ENCODE data around the gene NUDT14. TPM values are rescaled to one million over a fixed set of nuclear protein-coding genes. Genes with fewer than 3 reads are reported as not detected.

NUDT14 gene
- total RNA-seq, 1 donor from 2014 or later = 37.4 TPM

DNA sequence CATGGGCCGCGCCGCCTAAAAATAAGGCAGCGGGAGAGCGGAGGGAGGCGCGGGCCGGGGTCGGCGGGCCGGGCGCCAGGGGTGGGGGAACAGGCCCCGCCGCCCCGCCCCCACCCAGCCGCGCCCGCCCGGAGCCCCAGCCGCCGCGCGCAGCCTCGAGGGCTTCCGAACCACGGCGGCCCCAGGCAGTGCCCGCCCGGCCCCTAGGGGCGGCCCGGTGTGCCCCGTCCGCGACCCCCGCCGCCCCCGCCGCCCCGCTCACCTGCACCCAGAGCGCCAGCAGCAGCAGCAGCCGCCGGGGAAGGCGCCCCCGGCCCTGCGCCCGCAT is 13.1 kb downstream of the NUDT14 start:
- H3K4me3 Mint-ChIP-seq (ENCODE audit: unreplicated experiment) = peak overlapping the region; percentile 60

DNA sequence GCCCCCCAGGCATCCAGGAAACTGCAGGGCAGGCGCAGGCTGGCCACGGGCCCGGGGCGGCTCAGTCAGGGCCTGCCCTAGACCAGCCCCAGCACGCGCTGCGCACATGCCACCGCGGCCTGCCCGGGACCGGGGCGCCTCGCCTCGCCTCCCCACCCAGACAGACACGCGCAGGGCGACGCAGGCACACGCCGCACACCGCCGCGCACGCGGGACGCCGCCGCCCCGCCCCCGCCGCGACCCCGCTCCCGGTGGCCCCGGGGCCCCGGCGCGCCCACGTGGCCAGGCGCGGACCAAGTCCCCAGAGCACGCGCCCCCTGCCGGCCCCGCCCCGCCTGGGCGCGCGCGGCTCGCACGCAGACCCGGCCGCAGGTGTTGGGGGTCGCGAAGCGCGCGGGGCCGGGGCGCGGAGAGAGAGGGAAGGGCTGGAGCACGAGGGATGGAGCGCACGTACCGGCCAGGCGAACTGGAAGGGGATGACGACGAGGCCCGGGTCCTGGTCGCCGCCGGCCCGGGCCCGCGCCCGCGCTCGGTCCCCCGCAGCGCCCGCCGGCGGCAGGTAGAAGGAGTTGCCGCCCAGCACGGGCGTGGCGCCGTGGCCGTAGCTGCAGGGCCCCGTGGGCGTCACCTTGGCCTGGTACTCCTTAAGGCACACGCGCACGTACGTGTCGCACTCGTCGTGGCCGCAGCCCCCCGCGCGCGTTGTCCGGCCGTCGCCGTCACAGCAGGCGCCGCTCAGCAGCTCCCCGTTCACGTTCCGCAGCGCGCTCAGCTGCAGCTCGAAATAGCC is 13.6 kb downstream of the NUDT14 start:
- DNase-seq (ENCODE audit: low spot score) = no peak
- H3K4me3 Mint-ChIP-seq (ENCODE audit: unreplicated experiment) = peak overlapping the region; percentile 60
- no peaks in the 10 kb centered on the region for H3K27me3 Mint-ChIP-seq (ENCODE audit: low read depth)
- no peak overlapping the region for H3K27ac Mint-ChIP-seq (ENCODE audit: unreplicated experiment)
- peak; percentile 54 for TF ChIP-seq CTCF (IDR thresholded peaks at IDR 0.05)
- H3K4me1 Mint-ChIP-seq (ENCODE audit: low read depth) = peaks cover 24% of the 10 kb centered on the region
- no peaks in the 10 kb centered on the region for H3K9me3 Mint-ChIP-seq (ENCODE audit: low read depth)
- no peaks in the 10 kb centered on the region for H3K36me3 Mint-ChIP-seq (ENCODE audit: low read depth)

More for the DNA sequence above, 13.1 kb downstream of the NUDT14 start:
- no peak overlapping the region for H3K27ac Mint-ChIP-seq (ENCODE audit: unreplicated experiment)
- no peak for TF ChIP-seq CTCF (IDR thresholded peaks at IDR 0.05)
- H3K36me3 Mint-ChIP-seq (ENCODE audit: low read depth) = no peaks in the 10 kb centered on the region
- H3K27me3 Mint-ChIP-seq (ENCODE audit: low read depth) = no peaks in the 10 kb centered on the region
- H3K4me1 Mint-ChIP-seq (ENCODE audit: low read depth) = peaks cover 24% of the 10 kb centered on the region
- no peak for DNase-seq (ENCODE audit: low spot score)
- no peaks in the 10 kb centered on the region for H3K9me3 Mint-ChIP-seq (ENCODE audit: low read depth)

- H3K27me3 Mint-ChIP-seq (ENCODE audit: low read depth) = no peaks in the 10 kb centered on the region
- peaks cover 24% of the 10 kb centered on the region for H3K4me1 Mint-ChIP-seq (ENCODE audit: low read depth)
- DNase-seq (ENCODE audit: low spot score) = no peak
- no peaks in the 10 kb centered on the region for H3K36me3 Mint-ChIP-seq (ENCODE audit: low read depth)
- no peak for TF ChIP-seq CTCF (IDR thresholded peaks at IDR 0.05)
- no peaks in the 10 kb centered on the region for H3K9me3 Mint-ChIP-seq (ENCODE audit: low read depth)
- H3K27ac Mint-ChIP-seq (ENCODE audit: unreplicated experiment) = no peak overlapping the region
- peak overlapping the region; percentile 47 for H3K4me3 Mint-ChIP-seq (ENCODE audit: unreplicated experiment)
Measured at GRCh38 chr14:105166571-105167302, 14.4 kb downstream of the NUDT14 start.

GRCh38 chr14:105165761-105166485 is 15.2 kb downstream of the NUDT14 start:
- H3K4me1 Mint-ChIP-seq (ENCODE audit: low read depth) = peaks cover 19% of the 10 kb centered on the region
- DNase-seq (ENCODE audit: low spot score) = no peak
- no peaks in the 10 kb centered on the region for H3K9me3 Mint-ChIP-seq (ENCODE audit: low read depth)
- H3K36me3 Mint-ChIP-seq (ENCODE audit: low read depth) = no peaks in the 10 kb centered on the region
- H3K27ac Mint-ChIP-seq (ENCODE audit: unreplicated experiment) = no peak overlapping the region
- TF ChIP-seq CTCF (IDR thresholded peaks at IDR 0.05) = no peak
- no peak overlapping the region for H3K4me3 Mint-ChIP-seq (ENCODE audit: unreplicated experiment)
- no peaks in the 10 kb centered on the region for H3K27me3 Mint-ChIP-seq (ENCODE audit: low read depth)

DNA sequence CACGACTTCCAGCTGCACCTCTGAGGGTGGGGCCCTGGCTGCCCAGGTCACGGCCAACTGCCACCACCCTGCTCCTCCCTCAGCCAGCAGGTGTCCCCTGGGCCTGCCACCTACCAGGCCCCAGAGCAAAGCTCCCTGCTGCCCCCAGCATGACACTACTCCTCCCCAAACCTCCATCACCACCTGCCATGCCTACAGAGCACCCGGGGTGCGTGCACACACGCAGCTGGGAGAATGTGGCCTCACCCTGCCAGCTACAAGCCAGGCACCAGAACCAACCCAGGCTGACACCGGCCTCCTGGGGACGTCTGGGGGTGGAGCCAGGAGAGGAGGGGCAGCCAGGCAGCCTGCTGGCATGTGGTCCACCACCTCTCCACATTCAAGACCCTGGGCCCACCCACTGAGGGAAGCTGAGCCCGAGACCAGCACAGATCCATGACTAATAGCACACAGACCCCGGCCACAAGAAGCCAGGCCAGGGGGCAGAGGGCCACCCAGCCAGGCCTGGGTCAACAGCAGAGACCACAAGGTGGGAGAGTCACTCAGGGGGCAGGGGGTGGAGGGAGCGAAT is 15.9 kb downstream of the NUDT14 start:
- Mint-ChIP-seq H3K9me3 (ENCODE audit: low read depth) (no peaks in the 10 kb centered on the region), H3K27ac (ENCODE audit: unreplicated experiment) (no peak overlapping the region), H3K4me3 (ENCODE audit: unreplicated experiment) (no peak overlapping the region), H3K4me1 (ENCODE audit: low read depth) (peaks cover 14% of the 10 kb centered on the region), H3K27me3 (ENCODE audit: low read depth) (no peaks in the 10 kb centered on the region), H3K36me3 (ENCODE audit: low read depth) (no peaks in the 10 kb centered on the region)
- TF ChIP-seq CTCF (IDR thresholded peaks at IDR 0.05) = no peak
- no peak for DNase-seq (ENCODE audit: low spot score)

Data from chondrocyte (in vitro differentiated cells).